ENCODE measurements around the gene SLC26A9.
"Not testable (repeated sequence)": the region's sequence is repeated elsewhere in the genome, so short reads cannot be mapped to it uniquely, and the experiment has no call there.

The SLC26A9 gene

DNA sequence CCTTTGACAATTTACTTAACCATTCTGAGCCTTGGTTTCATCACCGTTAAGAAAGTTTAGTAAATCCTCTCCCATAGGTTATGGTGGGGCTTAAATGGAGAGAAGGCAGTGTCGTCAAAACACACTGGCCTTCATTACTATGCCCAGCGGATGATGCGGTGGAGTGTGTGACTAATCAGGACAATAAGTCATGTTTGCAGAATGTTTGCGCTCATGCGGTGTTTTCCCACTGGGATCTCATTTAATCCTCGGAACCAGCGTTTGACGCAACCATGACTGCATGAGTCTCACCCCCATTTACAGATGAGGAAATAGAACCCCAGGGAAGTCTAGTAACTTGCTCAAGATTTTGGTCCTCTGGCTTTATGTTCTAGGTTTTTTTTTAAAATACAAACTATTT is 17.5 kb downstream of the SLC26A9 start:
- DNase-seq, result no peak

DNA sequence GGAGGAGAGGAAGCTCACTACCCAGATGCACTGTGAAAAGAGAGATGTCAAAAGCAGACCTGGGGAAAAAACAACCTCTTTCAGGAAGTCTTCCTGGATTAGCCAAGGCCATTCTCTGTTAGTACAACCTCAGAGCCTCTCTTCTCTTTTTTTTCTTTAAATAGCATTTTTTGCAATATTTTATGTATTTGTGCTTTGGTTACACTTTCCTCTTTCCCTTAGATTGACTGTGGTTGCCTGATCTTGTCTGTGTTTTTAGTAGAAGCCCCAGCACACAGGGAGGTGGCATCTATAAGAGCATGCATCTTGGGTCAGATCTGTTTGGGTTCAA is 18.8 kb downstream of the SLC26A9 start:
- DNase-seq, result no peak

DNA sequence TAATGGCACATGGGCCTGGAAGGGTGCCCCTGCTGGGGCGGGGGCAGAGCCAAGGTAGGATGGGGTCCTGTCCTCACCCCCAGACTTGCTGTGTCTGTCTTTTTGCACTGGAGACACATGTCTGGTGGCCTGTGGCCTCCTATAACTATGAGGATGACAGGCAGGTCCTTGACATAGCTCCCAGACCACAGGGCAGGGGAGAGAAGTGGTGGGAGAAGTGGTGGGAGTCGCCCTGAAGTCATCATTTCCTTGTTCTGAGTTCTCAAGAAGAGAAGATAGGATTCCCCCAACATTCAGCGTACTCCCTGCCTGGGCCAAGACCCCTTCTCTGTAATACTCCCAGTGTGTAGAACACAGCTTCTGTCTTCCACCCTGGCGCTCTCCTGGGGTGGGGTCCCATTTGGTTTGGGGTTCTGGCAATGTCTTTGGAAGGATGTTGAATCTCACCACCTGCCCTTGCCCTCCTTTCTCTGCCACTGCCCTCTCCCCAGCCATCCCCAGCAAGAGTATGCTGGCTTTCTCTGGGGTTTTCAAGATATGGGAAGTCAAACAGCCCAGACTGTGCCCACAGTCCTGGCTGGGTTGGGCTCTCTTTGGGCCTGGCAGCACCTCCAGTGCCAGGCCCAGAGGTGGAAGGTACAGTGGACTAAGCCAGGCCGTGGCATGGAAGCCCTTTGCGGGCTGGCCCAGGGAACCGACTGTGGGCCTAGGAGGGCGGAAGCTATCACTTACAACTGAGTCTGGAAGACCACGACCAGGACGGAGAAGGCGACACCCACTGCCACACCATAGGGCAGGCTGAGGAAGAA is 19.4 kb downstream of the SLC26A9 start:
- DNase-seq, result no peak

DNA sequence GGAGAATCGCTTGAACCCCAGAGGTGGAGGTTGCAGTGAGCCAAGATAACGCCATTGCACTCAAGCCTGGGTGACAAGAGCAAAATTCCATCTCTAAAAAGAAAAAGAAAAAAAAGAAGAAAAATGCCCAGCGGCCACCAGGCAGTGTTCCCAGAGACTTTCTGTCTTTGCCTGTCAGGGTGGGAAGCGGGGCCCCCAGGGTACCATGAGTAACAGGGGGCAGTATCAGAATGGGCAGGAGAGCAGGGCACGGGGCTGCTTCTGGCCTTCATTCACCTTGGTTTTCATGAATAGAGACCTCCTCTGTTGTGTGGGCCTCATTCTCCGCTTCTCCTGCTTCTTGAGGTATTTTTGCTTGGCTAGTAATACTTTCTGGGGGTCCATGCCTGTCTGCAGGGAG is 20.4 kb downstream of the SLC26A9 start:
- DNase-seq, result no peak

DNA sequence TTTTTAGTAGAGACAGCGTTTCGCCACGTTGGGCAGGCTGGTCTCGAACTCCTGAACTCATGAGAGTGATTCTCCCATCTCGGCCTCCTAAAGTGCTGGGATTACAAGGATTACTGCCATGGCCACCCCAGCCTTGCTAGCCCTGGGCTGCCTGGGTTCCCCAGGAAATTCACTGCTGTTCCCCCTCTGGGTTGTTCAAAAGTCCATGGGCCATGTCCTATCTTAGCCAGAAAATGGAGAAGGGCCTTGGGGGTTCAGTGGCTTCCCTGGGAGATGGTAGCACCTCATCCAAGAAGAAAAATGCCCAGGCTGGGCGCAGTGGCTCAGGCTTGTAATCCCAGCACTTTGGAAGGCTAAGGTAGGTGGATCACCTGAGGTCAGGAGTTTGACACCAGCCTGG is 20.9 kb downstream of the SLC26A9 start:
- DNase-seq, result no peak

DNA sequence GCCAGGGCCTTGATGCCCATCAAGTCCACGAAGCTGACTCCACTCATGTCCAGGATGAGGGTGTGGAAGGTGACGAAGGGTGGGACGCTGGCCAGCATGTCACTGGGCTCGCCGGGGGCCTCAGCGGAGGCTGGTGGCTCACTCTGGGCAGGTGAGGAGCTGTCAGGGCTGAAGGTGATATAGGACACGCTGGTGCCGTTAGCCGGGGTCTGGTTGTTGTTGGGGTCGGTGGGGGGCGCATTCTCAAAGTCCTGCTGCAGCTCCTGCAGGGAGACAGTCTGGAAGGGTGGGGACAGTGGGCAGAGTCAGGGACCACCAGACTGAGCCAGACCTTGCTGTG is 21.7 kb downstream of the SLC26A9 start:
- no peak for DNase-seq

DNA sequence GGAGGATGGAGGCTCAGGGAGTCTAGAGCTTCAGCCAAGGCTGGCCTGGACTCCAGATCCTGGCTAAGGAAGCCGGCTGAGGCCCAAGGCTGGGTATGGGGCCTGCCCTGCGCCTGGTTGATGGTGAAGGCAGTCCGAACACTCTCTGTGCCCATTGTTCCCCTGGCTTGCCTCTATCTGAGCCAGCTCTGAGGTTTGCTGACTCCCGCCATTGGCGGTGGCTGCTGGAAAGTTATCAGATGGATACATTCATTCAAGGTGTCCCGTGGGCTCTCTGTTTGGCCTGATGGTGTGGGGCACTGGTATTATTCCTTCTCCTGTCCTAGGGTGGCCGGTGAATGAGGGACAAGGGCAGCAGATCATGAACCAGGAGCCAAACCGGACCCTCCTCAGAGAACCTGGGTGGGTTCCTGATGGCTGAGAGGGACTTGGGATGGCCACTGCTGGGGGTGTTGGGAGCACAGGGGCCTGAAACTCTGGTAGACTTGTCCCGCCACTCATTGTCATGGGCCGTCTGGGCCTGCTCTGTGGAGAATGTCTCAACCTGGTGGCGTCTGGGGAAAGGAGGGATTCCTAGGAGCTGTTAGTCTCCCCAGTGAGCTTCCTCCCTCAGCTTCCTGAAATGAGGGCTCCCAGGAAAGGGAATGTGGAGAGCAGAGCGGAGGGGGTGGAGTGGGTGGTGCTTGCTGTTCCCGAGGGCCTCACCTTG is 22.2 kb downstream of the SLC26A9 start:
- DNase-seq, result no peak

DNA sequence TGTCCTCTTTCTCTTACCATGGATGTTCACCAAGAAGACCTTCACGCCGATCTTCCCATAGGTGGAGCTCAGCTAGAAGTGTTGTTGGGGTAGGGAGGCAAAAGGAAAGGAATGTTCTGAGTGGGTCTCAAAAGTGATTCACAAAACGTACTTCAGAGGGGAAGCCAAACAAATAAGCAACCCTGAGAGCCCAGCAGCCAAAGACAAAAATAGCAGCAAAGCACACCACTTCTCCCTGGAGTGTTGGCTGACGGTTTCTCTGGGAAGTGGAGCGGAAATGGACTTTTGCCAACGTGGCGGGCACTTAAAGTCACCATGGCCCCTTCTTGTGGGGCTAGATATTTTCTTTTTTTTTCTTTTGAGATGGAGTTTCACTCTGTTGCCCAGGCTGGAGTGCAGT is 23.1 kb downstream of the SLC26A9 start:
- DNase-seq, result peak in 1 of 2 donors; percentile 22

DNA sequence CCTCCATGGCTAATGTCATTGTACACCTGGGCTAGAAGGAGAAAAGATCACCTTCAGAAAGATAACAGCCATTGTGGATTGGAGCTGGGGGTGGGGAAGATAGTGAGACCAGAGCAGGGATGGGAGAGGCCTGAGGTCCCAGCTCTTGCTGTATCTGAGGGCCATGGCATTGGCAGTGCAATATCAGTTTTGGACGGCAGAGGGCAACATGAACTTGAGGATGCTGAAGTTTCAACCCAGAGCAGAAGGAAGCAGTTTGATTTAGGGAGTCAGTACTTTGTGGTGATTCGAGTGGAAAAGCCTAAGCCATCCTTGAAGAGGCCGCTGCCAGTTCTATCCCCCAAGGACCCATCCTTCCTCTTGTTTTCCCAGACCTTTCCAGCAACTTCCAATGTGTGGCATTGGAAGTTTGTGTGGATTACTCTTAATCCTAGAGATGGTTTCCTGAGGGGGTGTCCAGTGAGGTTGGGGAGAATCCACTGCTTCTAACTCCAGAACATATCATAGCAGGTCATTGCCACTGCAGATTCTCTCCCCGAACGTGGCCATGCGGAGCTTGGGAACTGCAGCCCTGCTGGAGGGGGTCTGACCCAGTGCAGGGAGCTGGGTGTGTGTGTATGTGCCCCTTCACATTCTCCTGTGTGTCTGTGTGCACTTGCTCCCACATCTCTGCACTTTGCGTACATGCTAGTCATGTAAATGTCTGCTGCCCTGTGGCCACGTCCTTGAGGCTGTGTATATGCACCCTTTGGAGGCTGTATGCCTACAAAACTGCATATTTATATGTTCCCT is 24.1 kb downstream of the SLC26A9 start:
- peak; percentile 80 to 85 for DNase-seq

DNA sequence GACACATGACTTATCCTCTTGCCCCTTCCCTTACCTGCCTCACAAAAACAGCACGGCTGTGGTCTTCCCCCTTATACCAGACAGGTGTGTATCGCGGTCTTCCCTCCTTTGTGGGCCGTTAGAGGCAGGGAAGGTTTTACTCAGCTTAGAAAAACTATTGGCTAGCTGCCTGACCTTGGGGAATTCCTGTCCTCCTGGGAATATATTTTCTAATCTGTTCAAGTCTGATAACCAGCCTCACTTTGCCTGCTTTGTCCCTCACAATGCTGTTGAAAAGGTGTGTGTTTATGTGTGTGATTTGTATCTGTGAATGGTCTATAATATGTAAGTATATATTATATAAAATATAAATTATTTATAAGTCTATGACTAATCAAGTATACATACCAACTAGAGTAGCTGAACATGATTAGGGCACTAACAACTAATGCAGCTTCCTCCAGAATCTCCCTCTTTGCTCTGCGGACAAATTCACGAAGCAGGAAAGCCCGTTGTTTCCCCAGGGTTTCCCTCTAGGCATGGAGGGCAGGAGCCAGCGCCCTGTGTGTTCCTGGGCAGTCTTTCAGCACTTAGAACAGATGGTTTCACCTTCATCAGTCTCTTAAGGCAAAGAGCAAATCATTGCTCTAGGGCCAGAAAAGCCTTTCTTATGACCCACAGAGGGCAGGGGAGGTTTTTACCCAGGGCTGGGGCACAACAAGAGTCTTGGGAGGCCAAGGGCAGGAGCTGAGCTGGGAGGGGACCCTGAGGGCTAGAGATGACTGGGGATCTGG is 25.6 kb downstream of the SLC26A9 start:
- no peak for DNase-seq

DNA sequence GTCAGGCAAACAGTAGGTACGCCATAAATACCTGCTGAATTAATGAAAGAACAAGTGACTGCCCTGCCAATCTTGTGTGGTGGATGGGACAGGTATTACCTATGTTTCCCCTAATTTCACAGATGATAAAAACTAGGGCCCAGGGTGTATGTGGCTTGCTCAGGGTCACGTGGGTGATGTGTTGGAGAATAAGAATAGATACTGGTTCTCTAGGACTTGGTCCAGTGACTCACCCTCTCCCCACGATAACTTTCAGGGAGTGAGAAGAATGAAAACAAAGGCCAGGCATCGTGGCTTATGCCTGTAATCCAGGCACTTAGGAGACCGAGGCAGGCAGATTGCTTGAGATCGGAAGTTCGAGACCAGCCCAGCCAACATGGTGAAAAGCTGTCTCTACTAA is 26.7 kb downstream of the SLC26A9 start:
- DNase-seq, result no peak

DNA sequence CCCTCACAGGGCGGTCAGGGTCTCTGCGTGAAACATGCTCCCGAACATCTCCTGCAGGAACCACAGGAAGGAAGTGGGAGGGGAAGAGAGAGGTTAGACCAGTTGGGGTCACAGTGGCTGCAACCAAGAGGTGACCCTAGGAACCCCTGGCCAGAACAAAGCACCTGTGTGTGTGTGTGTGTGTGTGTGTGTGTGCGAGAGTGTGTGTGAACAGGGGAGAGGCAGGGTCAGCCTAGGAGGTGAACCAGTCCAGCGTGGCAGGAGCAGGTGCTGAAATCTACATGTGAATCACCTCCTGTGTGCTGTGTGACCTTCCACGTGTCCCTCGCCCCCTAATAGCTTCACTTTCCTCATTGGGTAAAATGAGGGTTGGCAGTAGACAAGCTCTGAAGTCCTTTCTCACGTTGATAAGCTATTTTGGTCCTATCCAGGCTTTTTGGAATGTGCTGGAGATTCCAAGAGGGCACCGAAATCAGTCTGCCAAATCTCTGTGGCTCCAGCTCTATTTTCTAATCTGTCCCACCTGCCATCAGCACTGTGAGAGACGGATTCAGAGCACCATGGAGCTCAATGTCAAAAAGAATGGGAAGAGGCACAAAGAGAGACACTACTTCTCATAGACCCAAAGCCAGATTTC is 27.8 kb downstream of the SLC26A9 start:
- no peak for DNase-seq

DNA sequence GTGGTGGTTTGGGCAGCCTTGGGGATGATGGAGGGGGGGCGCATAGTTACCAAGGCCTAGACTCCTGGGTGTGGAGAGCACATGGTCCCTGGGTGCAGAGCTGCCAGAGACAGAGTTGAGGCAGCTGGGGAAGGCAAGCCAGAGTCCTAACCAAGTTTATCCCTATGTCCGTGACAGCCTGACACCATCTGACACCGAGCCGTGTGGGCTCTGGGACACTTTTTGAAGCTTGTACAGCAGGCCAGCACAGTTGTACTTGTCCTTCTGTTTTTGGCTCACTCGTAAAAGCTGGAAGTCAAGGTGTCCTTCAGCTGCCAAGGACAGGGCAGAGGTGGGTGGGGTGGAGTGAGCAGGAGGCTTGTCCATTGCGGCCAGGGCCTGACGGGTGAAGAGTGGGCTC is 28.5 kb downstream of the SLC26A9 start:
- DNase-seq, result no peak

DNA sequence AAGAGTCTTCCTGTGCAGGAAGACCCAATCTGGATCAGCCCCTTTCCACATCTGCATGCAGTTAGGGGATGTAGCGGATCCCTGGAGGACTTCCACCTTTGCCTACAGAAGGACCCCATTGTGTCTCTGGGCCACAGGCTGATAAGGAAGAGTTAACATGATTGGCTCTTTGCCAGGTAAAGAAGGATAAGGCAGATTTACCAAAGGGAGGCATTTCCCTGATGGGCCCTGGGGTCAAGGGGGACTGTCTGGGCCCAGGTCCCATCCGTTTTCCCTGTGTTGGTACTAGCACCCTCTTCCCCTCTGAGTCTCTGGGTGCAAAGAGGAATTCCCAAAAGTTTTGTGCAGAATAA is 29.1 kb downstream of the SLC26A9 start:
- DNase-seq, result no peak

DNA sequence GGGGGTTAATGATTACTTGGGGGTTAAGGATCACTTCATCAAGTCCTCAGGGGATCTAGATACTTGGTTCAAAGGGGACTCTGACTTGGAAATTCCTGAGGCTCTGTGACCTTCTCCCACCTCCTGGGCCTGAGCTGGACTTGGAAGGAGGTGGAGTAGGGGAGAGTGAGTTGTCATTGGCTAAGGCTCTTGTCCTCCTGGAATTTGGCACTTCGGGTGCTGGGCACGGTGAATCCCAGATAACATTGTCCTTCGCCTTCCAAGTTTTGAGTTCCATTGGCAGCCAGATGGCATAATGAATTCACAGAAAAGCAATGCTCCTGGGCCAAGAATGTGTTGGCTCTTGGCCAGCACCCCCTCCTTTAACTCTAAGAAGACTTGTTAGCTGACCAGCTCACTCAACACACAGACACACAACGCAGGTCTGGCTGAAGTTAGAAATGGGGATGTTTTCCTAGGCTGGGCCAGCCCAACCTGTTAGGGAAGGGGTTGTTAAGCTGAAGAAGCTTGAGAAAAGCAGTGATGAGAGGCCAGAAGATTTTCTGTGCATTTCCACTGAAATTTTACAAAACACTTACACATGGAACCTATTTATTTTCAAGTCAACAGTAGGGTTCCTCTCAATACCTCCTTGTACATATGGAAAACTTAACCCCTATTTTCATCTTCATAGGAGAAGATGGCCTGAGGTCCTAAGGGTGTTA is 29.7 kb downstream of the SLC26A9 start:
- DNase-seq, result peak in 1 of 2 donors; percentile 18

DNA sequence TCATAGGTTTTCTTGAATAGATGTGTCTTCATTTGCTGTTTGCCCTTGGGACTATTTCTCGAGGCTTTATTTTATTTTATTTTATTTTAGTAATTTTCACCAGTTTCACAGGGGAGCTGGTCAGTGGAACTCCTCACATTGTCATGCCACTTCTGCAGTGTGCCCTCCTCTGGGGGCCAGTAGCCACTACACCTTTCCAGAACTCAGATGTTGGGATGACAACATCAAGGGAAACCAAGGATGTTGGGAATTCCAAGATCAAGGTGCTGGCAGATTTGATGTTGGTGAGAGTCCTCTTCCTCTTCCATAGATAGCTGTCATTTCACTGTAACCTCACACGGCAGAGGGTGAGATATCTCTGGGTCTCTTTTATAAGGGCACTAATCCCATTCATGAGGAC is 35.5 kb downstream of the SLC26A9 start:
- DNase-seq, result no peak

DNA sequence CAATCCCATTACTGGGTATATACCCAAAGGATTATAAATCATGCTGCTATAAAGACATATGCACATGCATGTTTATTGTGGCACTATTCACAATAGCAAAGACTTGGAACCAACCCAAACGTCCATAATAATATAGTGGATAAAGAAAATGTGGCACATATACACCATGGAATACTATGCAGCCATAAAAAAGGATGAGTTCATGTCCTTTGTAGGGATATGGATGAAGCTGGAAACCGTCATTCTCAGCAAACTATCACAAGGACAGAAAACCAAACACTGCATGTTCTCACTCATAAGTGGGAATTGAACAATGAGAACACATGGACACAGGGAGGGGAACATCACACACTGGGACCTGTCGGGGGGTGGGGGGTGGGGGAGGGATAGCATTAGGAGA is 38.2 kb downstream of the SLC26A9 start:
- DNase-seq, result not testable (repeated sequence)

DNA sequence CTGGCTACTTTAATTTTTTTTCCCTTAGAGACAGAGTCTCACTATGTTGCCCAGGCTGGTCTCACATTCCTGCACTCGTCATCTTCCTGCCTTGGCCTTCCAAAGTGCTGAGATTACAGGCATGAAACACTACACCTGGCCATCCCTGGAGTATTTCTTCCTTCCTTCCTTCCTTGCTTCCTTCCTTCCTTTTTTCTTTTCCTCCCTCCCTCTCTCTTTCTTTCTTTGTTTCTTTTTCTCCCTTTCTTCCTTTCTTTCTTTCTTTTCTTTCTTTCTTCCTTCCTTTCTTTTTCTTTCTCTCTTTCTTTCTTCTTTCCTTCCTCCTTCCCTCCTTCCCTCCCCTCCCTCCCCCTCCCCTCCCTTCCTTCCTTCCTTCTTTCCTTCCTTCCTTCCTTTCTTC is 46.9 kb downstream of the SLC26A9 start:
- DNase-seq, result no peak

DNA sequence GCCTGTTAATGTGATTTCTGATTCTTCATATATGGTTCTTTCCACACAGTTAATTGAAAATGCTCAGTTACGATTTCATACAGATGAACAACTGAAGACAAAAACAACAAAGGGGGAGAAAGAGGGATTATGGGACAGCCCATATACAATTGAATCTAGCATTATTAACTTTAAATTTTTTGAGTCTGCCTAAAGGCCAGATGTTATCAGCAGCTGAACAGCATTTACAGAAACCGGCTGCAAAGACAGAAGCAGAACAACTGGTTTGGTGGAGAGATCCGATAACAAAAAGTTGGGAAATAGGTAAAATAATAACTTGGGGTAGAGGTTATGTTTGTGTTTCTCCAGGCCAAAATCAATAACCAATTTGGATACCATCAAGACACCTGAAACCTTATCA is 49.1 kb downstream of the SLC26A9 start:
- not testable (repeated sequence) for DNase-seq

DNA sequence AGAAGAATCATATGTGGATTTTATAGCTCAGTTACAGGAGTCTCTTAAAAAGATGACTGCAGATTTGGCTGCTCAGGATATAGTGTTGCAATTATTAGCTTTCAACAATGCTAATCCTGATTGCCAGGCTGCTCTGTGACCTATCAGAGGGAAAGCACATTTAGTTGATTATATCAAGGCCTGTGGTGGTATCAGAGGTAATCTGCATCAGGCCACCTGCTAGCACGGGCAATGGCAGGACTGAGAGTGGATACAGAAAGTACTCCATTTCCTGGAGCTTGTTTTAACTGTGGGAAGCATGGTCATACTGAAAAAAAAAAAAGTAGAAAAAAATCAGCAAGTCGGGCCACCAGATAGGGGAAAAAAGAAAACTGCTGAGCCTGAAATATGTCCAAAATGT is 51.1 kb downstream of the SLC26A9 start:
- not testable (repeated sequence) for DNase-seq

DNA sequence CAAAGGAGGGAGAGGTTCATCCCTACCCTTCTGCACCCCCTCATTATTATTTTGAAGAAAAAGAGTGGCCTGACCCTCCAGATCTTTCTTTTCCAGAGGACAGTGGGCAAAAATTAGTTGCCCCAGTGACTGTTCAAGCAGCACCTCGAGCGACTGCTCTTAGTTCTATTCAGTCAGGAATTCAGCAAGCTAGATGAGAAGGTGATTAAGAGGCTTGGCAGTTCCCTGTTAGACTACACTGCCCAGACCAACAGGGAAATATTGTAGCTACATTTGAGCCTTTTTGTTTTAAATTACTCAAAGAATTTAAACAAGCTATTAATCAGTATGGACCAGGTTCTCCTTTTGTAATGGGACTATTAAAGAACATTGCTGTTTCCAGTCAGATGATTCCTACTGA is 51.8 kb downstream of the SLC26A9 start:
- DNase-seq, result not testable (repeated sequence)

DNA sequence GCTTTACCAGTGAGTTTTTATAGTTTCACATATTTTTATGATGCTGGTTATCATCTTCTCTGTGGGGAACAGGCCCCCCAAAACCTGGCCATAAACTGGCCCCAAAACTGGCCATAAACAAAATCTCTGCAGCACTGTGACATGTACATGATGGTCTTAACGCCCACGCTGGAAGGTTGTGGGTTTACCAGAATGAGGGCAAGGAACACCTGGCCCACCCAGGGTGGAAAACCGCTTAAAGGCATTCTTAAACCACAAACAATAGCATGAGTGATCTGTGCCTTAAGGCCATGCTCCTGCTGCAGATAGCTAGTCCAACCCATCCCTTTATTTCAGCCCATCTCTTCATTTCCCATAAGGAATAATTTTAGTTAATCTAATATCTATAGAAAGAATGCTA is 52.6 kb downstream of the SLC26A9 start:
- not testable (repeated sequence) for DNase-seq

All from hippocampal formation (tissue), 2 donors.